OCI-LY1 (cell line): ENCODE data around the gene ARHGDIB.

ENCODE experiments used
- EZH2 ChIP-seq: fragments of 200-600 bp; sonication (generic), shearing (Covaris generic); IDR thresholded peaks from 2 replicates; pipeline ENCODE4 v1.8.0; 2017; ENCODE audit warnings: borderline replicate concordance, mixed run types, mild to moderate bottlenecking, antibody characterized with exemption, low read length, moderate library complexity, mixed read lengths
- TF ChIP-seq, protein P1 (sequence below): fragments of 200-600 bp; sonication (generic), shearing (Covaris generic); IDR thresholded peaks from 2 replicates; pipeline ENCODE4 v1.5.1; 2017; ENCODE audit warnings: mild to moderate bottlenecking, antibody characterized with exemption, low read length, moderate library complexity, mixed read lengths

DNA sequence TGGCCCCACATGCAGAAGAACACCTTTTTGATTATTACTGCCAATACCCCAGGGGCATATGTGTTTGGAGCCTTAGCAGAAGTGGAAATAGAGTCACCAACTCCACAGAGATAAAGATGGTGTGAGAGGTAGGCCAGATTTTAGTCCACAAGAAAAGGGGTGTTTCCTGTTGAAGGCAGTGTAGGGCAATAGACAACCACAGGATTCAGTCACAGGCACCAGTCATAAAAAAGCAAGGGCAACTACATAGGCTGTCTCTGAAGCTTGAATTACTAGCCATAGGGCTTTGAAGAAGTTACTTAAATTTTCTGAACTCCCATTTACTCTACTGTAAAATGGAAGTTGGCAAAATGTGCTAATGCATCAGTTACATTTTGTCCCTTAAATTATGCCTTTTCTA lies 41.9 kb downstream of the ARHGDIB start:
- TF ChIP-seq, protein P1, sequence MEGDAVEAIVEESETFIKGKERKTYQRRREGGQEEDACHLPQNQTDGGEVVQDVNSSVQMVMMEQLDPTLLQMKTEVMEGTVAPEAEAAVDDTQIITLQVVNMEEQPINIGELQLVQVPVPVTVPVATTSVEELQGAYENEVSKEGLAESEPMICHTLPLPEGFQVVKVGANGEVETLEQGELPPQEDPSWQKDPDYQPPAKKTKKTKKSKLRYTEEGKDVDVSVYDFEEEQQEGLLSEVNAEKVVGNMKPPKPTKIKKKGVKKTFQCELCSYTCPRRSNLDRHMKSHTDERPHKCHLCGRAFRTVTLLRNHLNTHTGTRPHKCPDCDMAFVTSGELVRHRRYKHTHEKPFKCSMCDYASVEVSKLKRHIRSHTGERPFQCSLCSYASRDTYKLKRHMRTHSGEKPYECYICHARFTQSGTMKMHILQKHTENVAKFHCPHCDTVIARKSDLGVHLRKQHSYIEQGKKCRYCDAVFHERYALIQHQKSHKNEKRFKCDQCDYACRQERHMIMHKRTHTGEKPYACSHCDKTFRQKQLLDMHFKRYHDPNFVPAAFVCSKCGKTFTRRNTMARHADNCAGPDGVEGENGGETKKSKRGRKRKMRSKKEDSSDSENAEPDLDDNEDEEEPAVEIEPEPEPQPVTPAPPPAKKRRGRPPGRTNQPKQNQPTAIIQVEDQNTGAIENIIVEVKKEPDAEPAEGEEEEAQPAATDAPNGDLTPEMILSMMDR = no peak
- TF ChIP-seq EZH2 = no peak
